ENCODE results near the gene DMRT1.

DNA sequence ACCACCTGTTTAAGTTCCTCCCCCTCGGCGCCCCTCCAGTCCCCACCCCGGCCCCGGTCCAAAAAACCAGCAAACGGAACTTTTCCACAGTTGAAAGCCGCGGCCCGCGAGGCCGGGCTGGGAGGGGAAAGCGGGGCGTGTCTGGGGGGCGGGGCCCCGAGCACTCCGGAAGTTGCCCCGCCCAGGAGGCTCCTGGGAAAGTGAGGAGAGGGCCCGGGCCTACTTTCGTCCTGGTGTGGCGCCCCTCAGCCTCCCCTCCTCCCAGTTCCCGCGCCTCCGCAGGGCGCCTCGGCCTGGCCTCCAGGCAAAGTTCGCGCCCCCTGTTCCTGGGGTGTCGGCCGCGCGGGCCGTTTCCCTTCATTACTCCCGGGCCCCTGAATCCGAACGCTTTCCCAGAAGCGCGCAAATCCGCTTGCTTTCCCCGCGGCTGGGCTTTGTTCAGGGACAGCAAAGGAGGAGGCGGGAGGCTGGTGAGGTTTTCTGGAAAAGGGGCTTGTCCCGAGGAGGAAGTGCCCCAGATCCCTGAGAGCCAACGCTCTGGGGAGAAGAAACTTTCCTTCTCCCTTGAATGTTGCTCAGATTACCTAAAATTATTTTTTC is 130.5 kb downstream of the DMRT1 start:
- TF ChIP-seq CTCF (IDR thresholded peaks at IDR 0.05) (no peak), POLR2A (IDR thresholded peaks at IDR 0.05) (no peak)

Measured in uterus (tissue), 2 donors.